Urinary bladder (tissue), 4 donors: ENCODE measurements around the gene SLC23A3. TPM values are rescaled to one million over a fixed set of nuclear protein-coding genes. Genes with fewer than 3 reads are reported as not detected.
A peak's percentile ranks its signal among the peaks of the same experiment; 100 is the strongest.
"Not testable (repeated sequence)": the region's sequence is repeated elsewhere in the genome, so short reads cannot be mapped to it uniquely, and the experiment has no call there.

ENCODE experiments used
- DNase-seq: peaks from one replicate; pipeline ENCODE4 v3.0.0-alpha.2; 2015; ENCODE audit errors: extremely low spot score
- H3K27ac ChIP-seq: one replicate; pipeline ENCODE4 v1.5.1; 2013; ENCODE audit warnings: low read depth, mild to moderate bottlenecking, moderate library complexity
- H3K36me3 ChIP-seq: one replicate; pipeline ENCODE4 v1.6.1; 2013; ENCODE audit warnings: mild to moderate bottlenecking, moderate library complexity; ENCODE audit not compliant: insufficient read depth
- H3K4me1 ChIP-seq: one replicate; pipeline ENCODE4 v1.6.1; 2013; ENCODE audit warnings: mild to moderate bottlenecking, moderate library complexity; ENCODE audit not compliant: insufficient read depth
- H3K4me3 ChIP-seq: one replicate; pipeline ENCODE4 v1.5.1; 2013; ENCODE audit warnings: low read depth, low read length
- WGBS: extraction: QIAGEN DNeasy Blood & Tissue Kit; methylation state at CpG from one replicate; pipeline ENCODE4 v1.1.7; 2013; 5-methylcytosine and 5-hydroxymethylcytosine counted together
- polyA plus RNA-seq: library from polyadenylated mRNA; stranded (reverse); fragments of 200-250 nt; gene quantifications from one replicate; pipeline ENCODE4 v1.2.3, GENCODE V29; 2013
- total RNA-seq: library from RNA; depleted of rRNA; stranded (reverse); fragments of >200 nt; gene quantifications from one replicate; pipeline ENCODE4 v1.2.3, GENCODE V29; 2014
- donor health status: healthy with polysubstance abuse.
- donor health status: healthy.

SLC23A3 gene
- total and polyA plus RNA-seq, 2 donors, result 0.79 to 2.2 TPM

DNA sequence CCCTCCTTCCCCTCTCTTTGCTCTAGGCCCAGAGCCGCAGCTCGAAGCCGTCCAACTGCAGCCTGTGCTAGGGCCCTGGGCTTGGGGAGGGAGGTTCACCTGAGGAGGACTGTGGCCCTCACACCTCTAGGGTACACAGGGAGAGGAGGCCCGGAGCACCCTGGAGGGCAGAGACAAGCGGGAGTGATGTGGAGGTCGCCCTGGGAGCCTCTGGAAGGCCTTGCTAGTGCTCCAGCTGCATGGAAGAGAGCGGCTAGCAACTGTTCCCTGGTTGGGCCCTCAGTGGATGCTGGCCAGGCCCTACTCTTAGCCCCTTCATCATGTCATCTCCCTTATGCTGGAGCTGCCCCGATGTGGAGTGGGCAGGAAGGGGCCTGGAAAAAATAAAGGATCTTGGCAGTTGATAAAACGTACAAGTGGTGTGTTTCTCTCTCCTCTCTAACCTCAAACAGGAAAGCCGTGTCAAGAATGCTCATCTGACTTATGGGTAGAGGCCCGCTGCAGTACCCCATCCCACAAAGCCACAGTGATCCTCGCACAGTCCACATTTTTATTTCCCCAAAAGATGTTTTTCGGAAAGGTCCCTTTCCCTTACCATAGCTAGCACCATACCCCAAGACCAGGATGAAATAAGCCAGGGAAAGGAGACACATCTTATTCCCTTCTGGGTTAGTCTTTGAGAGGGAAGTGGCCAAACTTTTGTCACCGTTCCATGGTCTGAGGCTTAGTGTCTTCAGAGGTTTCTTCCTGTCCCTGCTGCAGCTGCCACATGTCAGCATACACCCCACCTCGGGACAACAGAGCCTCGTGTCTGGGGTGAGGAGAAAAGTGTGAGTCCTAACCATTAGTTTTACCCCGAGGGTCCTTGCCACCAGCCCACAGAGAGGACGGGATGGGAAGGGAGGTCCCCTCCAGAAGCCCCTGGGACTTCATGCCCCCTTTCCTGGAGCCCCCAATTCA, 39.7 kb upstream of the SLC23A3 start:
- Histone ChIP-seq H3K4me3 (no peak overlapping the region), H3K27ac (no peak overlapping the region), H3K36me3 (peaks cover 2% of the 10 kb centered on the region), H3K4me1 (no peaks in the 10 kb centered on the region)
- 80% methylated on average over 18 of the region's 18 CpGs for WGBS
- DNase-seq, result no peak

DNA sequence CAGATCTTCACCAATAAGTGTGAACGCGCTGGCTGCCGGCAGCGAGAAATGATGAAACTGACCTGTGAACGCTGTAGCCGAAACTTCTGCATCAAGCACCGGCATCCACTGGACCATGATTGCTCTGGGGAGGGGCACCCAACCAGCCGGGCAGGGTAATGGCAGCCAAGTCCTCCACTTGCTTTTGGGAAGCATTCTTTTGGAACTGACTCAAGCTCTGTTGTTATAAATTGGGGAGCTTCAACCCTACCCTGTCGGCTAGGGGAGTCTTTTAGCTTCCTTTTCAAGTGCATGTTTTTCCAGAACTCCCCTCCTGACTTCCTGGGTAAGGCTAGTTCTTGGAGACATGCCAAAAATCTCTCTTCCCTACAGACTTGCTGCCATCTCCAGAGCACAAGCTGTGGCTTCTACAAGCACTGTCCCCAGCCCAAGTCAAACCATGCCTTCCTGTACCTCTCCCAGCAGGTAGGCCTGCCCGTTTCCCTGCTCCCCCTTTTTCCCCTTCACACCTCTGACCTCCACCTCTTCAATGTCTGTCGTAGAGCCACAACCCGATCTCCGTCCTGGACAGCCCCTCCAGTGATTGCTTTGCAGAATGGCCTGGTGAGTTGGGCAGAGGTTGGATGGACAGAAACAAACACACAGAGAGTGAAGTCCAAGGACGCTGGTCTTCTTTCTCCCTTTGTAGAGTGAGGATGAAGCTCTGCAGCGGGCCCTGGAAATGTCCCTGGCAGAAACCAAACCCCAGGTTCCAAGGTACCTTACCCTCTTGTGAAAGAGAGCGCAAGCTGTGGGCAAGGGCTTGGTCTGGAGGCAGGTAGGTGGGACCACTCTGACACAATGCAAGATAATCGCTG, 38.3 kb upstream of the SLC23A3 start:
- no peaks in the 10 kb centered on the region for H3K4me1 ChIP-seq
- H3K36me3 ChIP-seq, result peaks cover 2% of the 10 kb centered on the region
- 62% methylated on average over 17 of the region's 17 CpGs for WGBS
- no peak overlapping the region for H3K4me3 ChIP-seq
- DNase-seq, result no peak
- no peak overlapping the region for H3K27ac ChIP-seq

DNA sequence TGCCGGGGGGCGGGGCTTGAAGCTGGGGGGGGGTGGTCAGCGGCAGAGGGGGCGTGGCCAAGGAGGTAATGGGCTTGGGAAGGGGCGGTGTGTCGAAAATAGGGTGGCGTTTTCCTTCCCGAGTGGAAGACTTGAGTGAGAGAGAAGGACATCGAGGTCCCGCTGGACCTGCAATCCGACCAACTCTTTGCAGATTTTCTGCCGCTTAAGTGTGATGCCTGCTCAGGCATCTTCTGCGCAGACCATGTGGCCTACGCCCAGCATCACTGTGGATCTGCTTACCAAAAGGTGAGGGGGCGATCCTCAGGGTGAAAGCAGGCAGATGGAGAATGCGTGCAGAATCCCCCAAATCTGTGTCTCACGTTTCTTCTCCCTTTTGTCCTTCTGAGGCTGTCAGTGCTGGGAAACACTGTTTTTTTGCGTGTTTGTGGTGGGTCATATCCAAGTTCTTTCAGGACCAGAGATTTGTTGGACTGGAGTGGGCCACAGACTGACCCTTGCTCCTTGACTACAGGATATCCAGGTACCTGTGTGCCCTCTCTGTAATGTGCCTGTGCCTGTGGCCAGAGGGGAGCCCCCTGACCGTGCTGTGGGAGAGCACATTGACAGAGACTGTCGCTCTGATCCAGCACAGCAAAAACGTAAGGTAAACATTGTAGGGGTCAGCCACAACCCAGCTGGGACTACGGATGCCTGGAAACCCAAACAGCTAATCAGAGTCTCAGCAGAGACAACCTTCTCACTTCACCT, 37.5 kb upstream of the SLC23A3 start:
- H3K4me3 ChIP-seq, result peak overlapping the region; percentile 60
- H3K27ac ChIP-seq, result peak overlapping the region; percentile 90
- 9% methylated on average over 22 of the region's 22 CpGs for WGBS
- H3K4me1 ChIP-seq, result no peaks in the 10 kb centered on the region
- H3K36me3 ChIP-seq, result peaks cover 2% of the 10 kb centered on the region
- DNase-seq, result no peak

DNA sequence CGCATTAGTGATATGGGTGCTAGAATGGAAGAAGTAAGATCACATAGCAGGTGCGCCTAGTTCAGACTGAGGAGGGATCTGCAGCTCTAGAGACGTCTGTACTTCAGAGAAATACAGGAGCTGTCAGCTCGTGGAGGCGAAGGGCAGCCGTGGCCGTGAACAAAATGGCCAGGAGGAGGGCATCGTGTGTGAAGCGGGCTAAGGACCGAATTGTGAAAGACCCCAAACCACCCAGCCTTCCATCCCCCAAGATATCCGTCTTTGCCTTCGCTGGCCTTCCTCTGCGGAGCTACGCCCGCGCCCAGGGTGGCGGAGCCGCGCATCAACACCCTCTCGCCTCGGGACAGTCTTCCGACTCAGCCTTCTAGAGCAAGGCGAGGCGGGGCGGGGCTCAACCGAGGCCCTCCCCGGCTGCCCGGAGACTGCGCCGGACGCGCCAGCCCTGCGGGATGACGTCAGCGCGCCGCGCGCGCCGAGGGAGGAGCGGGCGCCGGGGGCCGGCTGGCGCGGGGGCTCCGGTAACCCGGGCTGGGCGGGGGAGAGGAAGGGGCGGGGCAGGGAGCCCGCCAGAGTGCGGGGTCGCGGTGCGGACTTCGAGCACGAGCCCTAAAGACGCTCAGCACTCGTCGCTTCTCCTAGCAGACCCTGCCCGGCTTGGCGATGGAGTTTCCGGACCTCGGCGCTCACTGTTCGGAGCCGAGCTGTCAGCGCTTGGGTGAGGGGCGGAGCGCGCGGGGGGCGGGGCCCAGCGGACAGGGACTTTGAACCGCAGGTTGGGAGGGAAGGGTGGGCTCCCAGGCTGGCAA, 36.7 kb upstream of the SLC23A3 start, which contains the start of gene ZFAND2B:
Gene ZFAND2B (plus strand): TSS at position 455 of the 806 bp plus-strand sequence. CDS start 206 bp downstream, at position 661.
- under 1% methylated on average over 76 of the region's 76 CpGs for WGBS
- peak; percentile 77 for DNase-seq
- peak within 1 kb of the TSS; percentile 93 for H3K27ac ChIP-seq

DNA sequence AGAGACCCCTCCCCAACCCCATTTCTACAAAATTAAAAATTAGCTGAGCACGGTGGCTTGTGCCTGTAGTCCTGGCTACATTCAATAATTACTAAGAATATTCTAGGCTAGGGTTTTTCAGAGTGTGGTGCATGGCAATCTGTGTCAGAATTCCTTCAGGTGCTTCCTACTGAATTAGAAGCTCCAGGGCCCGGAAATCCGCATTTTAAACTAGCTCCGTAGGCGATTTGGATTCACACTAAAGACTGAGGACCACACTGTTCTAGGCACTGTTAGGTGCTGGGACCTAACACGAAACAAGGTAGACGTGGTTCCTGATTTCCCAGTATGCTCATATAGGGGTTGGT, 36.1 kb upstream of the SLC23A3 start:
- peak overlapping the region; percentile 93 for H3K27ac ChIP-seq
- peak overlapping the region; percentile 60 for H3K4me3 ChIP-seq
- WGBS, result 19% methylated on average over 7 of the region's 7 CpGs
- H3K4me1 ChIP-seq, result no peaks in the 10 kb centered on the region
- H3K36me3 ChIP-seq, result peaks cover 2% of the 10 kb centered on the region
- no peak for DNase-seq

More for the DNA sequence above, 36.7 kb upstream of the SLC23A3 start, which contains the start of gene ZFAND2B:
- Histone ChIP-seq H3K4me3 (peak within 1 kb of the TSS; percentile 60), H3K36me3 (peaks cover 2% of the 10 kb centered on the region), H3K4me1 (no peaks in the 10 kb centered on the region)

DNA sequence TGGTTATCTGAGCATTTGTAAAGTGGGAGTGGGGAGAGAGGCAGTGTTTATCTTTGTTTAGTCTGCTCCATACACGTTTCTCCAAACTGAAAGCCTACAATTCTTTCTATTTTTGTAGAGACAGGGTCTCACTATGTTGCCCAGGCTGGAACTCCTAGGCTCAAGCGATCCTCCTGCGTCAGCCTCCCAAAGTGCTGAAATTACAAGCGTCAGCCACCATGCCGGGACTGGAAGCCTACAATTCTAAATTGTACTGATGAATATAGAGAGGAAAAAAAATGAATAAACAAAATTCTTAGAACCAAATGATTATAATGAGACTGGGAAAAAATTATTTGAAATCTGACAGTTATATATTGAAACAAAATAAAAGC, 35.3 kb upstream of the SLC23A3 start:
- Histone ChIP-seq H3K4me3 (no peak overlapping the region), H3K36me3 (peaks cover 2% of the 10 kb centered on the region), H3K4me1 (no peaks in the 10 kb centered on the region), H3K27ac (no peak overlapping the region)
- no peak for DNase-seq
- 78% methylated on average over 5 of the region's 5 CpGs for WGBS

DNA sequence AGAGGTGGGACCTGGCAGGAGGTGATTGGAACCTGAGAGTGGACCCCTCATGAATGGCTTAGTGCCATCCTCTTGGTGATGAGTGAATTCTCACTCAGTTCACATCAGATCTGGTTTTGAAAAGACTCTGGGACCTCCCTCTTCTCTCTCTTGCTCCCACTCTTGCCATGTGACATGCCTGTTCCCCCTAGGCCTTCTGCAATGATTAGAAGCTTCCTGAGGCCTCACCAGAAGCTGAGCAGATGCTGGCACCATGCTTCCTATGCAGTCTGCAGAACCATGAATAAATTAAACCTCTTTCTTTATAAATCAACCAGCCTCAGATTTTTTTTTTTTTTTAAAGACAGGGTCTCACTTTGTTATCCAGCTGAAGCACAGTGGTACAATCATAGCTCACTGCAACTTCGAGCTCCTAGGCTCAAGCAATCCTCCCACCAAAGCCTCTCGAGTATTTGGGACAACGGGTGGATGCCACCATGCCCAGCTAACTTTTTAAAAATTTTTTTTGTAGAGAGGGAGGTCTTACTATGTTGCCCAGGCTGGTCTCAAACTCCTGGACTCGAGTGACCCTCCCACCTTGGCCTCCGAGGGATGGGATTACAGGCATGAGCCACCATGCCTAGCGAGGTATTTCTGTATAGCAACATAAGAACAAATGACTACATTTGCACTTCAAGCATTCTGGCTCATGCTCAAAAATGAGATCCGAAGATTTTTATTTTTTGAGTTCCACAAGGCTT, 34.8 kb upstream of the SLC23A3 start:
- Histone ChIP-seq H3K4me3 (no peak overlapping the region), H3K27ac (no peak overlapping the region), H3K36me3 (peaks cover 2% of the 10 kb centered on the region), H3K4me1 (no peaks in the 10 kb centered on the region)
- no peak for DNase-seq
- WGBS, result 76% methylated on average over 7 of the region's 7 CpGs

DNA sequence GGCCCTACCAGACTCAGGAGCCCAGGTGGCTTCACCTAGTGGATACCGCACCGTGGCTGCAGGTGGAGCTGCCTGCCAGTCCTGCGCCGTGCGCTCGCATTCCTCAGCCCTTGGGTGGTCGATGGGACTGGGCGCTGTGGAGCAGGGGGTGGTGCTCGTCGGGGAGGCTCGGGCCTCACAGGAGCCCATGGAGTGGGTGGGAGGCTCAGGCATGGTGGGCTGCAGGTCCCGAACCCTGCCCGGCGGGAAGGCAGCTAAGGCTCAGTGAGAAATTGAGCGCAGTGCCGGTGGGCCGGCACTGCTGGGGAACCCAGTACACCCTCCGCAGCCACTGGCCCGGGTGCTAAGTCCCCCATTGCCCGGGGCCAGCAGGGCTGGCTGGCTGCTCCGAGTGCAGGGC, 31.5 kb upstream of the SLC23A3 start:
- 89% methylated on average over 19 of the region's 21 CpGs for WGBS
- H3K4me3 ChIP-seq, H3K27ac ChIP-seq, DNase-seq, H3K36me3 ChIP-seq, H3K4me1 ChIP-seq: not testable (repeated sequence)

DNA sequence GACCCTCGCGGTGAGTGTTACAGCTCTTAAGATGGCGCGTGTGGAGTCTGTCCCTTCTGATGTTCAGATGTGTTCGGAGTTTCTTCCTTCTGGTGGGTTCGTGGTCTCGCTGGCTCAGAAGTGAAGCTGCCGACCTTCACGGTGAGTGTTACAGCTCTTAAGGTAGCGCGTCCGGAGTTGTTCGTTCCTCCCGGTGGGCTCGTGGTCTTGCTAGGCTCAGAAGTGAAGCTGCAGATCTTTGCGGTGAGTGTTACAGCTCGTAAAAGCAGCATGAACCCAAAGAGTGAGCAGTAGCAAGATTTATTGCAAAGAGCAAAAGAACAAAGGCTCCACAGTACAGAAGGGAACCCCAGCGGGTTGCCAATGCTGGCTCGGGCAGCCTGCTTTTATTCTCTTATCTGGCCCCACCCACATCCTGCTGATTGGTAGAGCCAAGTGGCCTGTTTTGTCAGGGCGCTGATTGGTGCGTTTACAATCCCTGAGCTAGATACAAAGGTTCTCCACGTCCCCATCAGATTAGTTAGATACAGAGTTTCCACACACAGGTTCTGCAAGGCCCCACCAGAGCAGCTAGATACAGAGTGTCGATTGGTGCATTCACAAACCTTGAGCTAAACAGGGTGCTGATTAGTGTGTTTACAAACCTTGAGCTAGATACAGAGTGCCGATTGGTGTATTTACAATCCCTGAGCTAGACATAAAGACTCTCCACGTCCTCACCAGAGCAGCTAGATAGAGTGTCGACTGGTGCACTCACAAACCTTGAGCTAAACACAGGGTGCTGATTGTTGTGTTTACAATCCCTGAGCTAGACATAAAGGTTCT, 30.9 kb upstream of the SLC23A3 start:
- not testable (repeated sequence) for DNase-seq, H3K4me1 ChIP-seq, H3K36me3 ChIP-seq, H3K27ac ChIP-seq, H3K4me3 ChIP-seq
- 61% methylated on average over 24 of the region's 26 CpGs for WGBS

DNA sequence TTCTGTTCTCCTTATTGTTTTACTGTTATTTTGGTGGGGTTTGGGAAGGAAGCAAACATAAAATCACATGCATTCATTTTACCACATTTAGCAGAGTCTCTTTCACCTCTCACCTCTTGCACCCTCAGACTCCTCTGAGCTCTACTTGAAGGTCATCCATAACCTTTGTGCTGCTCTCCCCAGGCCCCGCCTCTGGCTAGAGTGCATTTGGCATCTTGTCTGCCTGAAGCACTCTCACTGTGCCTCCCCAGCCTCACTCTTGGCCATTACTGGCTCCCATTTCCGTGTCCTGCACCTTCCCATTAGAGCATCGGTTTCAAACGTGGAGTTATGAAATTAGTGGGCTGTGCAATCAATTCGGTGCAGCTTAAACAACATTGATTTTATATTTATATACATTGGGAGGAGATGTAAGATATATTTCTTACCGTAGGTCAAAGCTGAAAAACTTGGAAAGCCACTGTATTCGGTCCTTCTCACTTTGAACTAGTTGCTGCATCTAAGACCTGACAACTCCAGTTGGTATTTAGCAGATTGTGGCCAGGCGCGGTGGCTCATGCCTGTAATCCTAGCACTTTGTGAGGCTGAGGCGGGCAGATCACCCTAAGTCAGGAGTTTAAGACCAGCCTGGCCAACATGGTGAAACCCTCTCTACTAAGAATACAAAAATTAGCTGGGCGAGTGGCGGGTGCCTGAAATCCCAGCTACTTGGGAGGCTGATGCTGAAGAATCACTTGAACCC, 29.8 kb upstream of the SLC23A3 start:
- Histone ChIP-seq H3K4me3 (no peak overlapping the region), H3K4me1 (no peaks in the 10 kb centered on the region), H3K27ac (no peak overlapping the region), H3K36me3 (no peaks in the 10 kb centered on the region)
- DNase-seq, result no peak
- WGBS, result 83% methylated on average over 12 of the region's 12 CpGs

DNA sequence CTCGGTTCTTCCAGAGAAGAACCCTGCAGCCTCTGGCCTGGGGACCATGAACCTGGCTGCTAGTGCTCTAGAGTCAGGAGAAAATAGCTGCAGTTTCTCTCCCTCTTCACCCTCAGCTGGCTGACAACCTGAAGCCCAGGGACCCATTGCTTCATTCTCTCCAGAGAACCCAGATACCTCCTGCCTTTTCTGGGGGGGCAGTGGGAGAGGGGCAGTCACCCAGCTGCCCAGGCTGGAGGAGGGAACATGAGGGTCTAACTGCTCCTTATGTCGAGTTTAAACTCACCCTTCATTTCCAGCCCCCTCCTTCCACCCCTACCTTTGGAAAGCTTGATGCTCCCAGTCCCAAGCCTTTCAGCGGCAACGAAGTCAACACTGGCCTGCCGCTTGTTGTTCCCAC, 29.1 kb upstream of the SLC23A3 start:
- Histone ChIP-seq H3K36me3 (no peaks in the 10 kb centered on the region), H3K27ac (no peak overlapping the region), H3K4me1 (no peaks in the 10 kb centered on the region), H3K4me3 (no peak overlapping the region)
- no peak for DNase-seq
- 79% methylated on average over 5 of the region's 5 CpGs for WGBS
